K562 (cell line): ENCODE results near the gene GALNT5. TPM values are rescaled to one million over a fixed set of nuclear protein-coding genes. Genes with fewer than 3 reads are reported as not detected.

Source experiments
- ASH1L ChIP-seq: fragments of 450-650 bp; IDR thresholded peaks from 2 replicates; pipeline ENCODE4 v1.6.1; 2018; ENCODE audit warnings: borderline replicate concordance, mild to moderate bottlenecking, low read depth; ENCODE audit not compliant: partially characterized antibody
- CAMTA2 ChIP-seq: fragments of 250-450 bp; sonication (Bioruptor Pico); conservative IDR thresholded peaks from 2 replicates; pipeline ENCODE4 v1.5.1; 2022
- CBX1 ChIP-seq: sonication (generic); IDR thresholded peaks from 2 replicates; pipeline ENCODE4 v1.6.1; 2016; ENCODE audit warnings: antibody characterized with exemption, low read depth, mild to moderate bottlenecking
- EP400 ChIP-seq: fragments of 450-650 bp; IDR thresholded peaks from 2 replicates; pipeline ENCODE4 v1.6.1; 2017; ENCODE audit warnings: antibody characterized with exemption, mild to moderate bottlenecking, moderate library complexity
- HSF4 ChIP-seq: fragments of 250-450 bp; sonication (Bioruptor Pico); IDR thresholded peaks from 2 replicates; pipeline ENCODE4 v2.1.2; 2022; ENCODE audit warnings: mild to moderate bottlenecking, moderate library complexity, borderline replicate concordance
- MYNN ChIP-seq, 2 experiments: sonication (generic); formaldehyde crosslinking in 1 of 2; IDR thresholded peaks; 2 replicates each; pipeline versions ENCODE4 v1.5.0 to v1.6.1; 2016 to 2020; ENCODE audit warnings: antibody characterized with exemption in 1 of 2, missing genetic modification reagents in 1 of 2
- POU5F1 ChIP-seq: fragments of 150-350 bp; IDR thresholded peaks from 2 replicates; pipeline ENCODE4 v1.6.1; 2014; ENCODE audit warnings: borderline replicate concordance, low read length, low read depth, mild to moderate bottlenecking; ENCODE audit not compliant: partially characterized antibody
- SIRT6 ChIP-seq: IDR thresholded peaks from one replicate; pipeline ENCODE4 v1.6.1; 2012; ENCODE audit warnings: low read depth, mild to moderate bottlenecking, control low read depth, inconsistent platforms, low read length, moderate library complexity
- SMAD3 ChIP-seq: fragments of 450-650 bp; formaldehyde crosslinking; conservative IDR thresholded peaks from 2 replicates; pipeline ENCODE4 v1.4.0; 2020; ENCODE audit warnings: mild to moderate bottlenecking
- STAT5B ChIP-seq: fragments of 250-450 bp; sonication (Bioruptor Pico); IDR thresholded peaks from 2 replicates; pipeline ENCODE4 v1.8.0; 2021; ENCODE audit warnings: mild to moderate bottlenecking, inconsistent platforms
- TAF7 ChIP-seq: fragments of 450-650 bp; IDR thresholded peaks from 2 replicates; pipeline ENCODE4 v1.6.1; 2016; ENCODE audit warnings: missing genetic modification characterization, missing compliant biosample characterization
- ZNF316 ChIP-seq: fragments of 450-650 bp; IDR thresholded peaks from 2 replicates; pipeline ENCODE4 v1.6.1; 2016
- ZNF384 ChIP-seq: IDR thresholded peaks from 2 replicates; pipeline ENCODE4 v1.6.1; 2012; ENCODE audit warnings: low read depth, low read length, improper control_type of control experiment
- ZNF589 ChIP-seq: fragments of 200-800 bp; sonication (Bioruptor generic); IDR thresholded peaks from 2 replicates; pipeline ENCODE4 v1.6.1; 2016; ENCODE audit warnings: low read depth, missing genetic modification characterization, missing compliant biosample characterization
- ZNF668 ChIP-seq: fragments of 250-450 bp; sonication (Bioruptor Pico); IDR thresholded peaks from 2 replicates; pipeline ENCODE4 v1.8.0; 2022; ENCODE audit warnings: mild to moderate bottlenecking, inconsistent platforms
- ZNF780A ChIP-seq: fragments of 250-450 bp; sonication (Bioruptor Pico); IDR thresholded peaks from 2 replicates; pipeline ENCODE4 v1.5.0; 2021; ENCODE audit warnings: mild to moderate bottlenecking
- ZSCAN32 ChIP-seq: fragments of 450-650 bp; formaldehyde crosslinking; IDR thresholded peaks from 2 replicates; pipeline ENCODE4 v1.4.0; 2020; ENCODE audit warnings: mild to moderate bottlenecking, moderate library complexity
- polyA plus RNA-seq, 8 experiments: library from polyadenylated mRNA; depleted of rRNA in 4 of 8; stranded (reverse) in 5 of 8; unstranded in 3 of 8; fragments of >200 nt; fragmentation: Nextera tagmentation in 2 of 8; fragmentation: Illumina TruSeq in 1 of 8; extraction: Ambion mirVana in 2 of 8; extraction: Trizol in 1 of 8; gene quantifications; 2 replicates each; pipeline versions ENCODE4 v1.2.1 to v1.2.3, GENCODE V29; 2011 to 2014; ENCODE audit warnings: inconsistent platforms in 1 of 8, missing spikeins in 1 of 8
- total RNA-seq, 7 experiments: library from RNA; depleted of rRNA in 6 of 7; stranded (reverse); fragments of >200 nt in 6 of 7; fragmentation: Illumina TruSeq in 2 of 7; extraction: Trizol in 2 of 7; gene quantifications; 2 replicates each; pipeline versions ENCODE4 v1.2.1 to v1.2.3, GENCODE V29; 2011 to 2021; ENCODE audit warnings: low replicate concordance in 1 of 7
- TF ChIP-seq, protein P1 (sequence below): fragments of 250-450 bp; sonication (Bioruptor Pico); IDR thresholded peaks from 2 replicates; pipeline ENCODE4 v1.5.1; 2021; ENCODE audit warnings: mild to moderate bottlenecking
- TF ChIP-seq, protein P2 (sequence below): fragments of 250-450 bp; sonication (Bioruptor Pico); IDR thresholded peaks from 2 replicates; pipeline ENCODE4 v1.8.0; 2021; ENCODE audit warnings: mild to moderate bottlenecking, moderate library complexity
- TF ChIP-seq, protein P3 (sequence below): fragments of 450-650 bp; conservative IDR thresholded peaks from 2 replicates; pipeline ENCODE4 v1.6.1; 2016; ENCODE audit warnings: missing genetic modification characterization, low read depth, mild to moderate bottlenecking, control low read depth, missing compliant biosample characterization
- TF ChIP-seq, protein P4 (sequence below): IDR thresholded peaks from 2 replicates; pipeline ENCODE4 v1.6.1; 2014; ENCODE audit warnings: antibody characterized with exemption
- TF ChIP-seq, protein P5 (sequence below): fragments of 450-650 bp; IDR thresholded peaks from 2 replicates; pipeline ENCODE4 v1.6.1; 2018; ENCODE audit warnings: mild to moderate bottlenecking, low read depth; ENCODE audit not compliant: partially characterized antibody

Gene GALNT5
- total and polyA plus RNA-seq, 9 of the 15 experiments (the other 6 are each of a cell fraction or from before 2014, with no cell fraction given): 21.6 to 73.0 (median 54.7) TPM

DNA sequence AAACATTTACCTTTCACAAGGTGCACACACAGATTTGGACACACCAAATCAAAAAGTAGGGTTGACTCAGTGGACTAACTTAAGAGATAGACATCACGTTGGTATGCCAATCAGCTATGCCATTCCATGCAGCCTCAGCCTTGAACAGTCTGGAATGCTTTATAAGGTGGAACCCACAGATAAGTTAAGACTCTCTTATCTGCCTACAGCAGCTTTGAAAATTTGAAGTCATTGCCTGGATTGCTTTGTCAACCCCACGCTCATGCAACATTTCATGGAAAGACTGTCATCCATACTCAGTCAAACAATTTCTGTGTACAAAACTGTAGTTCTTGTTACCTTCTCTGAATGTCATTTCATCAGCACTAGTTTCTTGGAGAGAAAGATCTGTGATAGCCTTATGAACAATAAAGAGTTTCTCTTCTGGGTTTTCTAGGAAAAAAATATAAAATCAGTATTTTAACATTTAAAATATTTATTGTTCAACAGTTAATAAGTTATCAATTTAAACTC is 66.9 kb downstream of the GALNT5 start (continued):
- TF ChIP-seq, protein P1, sequence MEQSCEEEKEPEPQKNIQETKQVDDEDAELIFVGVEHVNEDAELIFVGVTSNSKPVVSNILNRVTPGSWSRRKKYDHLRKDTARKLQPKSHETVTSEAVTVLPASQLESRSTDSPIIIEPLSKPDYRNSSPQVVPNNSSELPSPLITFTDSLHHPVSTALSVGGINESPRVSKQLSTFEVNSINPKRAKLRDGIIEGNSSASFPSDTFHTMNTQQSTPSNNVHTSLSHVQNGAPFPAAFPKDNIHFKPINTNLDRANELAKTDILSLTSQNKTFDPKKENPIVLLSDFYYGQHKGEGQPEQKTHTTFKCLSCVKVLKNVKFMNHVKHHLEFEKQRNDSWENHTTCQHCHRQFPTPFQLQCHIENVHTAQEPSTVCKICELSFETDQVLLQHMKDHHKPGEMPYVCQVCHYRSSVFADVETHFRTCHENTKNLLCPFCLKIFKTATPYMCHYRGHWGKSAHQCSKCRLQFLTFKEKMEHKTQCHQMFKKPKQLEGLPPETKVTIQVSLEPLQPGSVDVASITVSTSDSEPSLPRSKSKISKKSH: no peak
- TF ChIP-seq ZNF384 (peak; percentile 71), EP400 (peak; percentile 72), ASH1L (no peak), ZNF780A (CRISPR knock-in tag) (no peak), ZSCAN32 (peak; percentile 72; the same call in 1 of the 2 replicates), ZNF589 (peak; percentile 98), POU5F1 (no peak), SIRT6 (no peak), TAF7 (tag) (no peak), HSF4 (CRISPR knock-in tag) (no peak), CBX1 (no peak), SMAD3 (peak; percentile 96), ZNF316 (no peak; the same call in 1 of the 2 replicates), MYNN (IDR thresholded peaks at IDR 0.05) (peak; percentile 91), MYNN (CRISPR knock-in tag; IDR thresholded peaks at IDR 0.05) (no peak), CAMTA2 (CRISPR knock-in tag) (no peak), STAT5B (no peak), ZNF668 (CRISPR knock-in tag) (no peak)
- TF ChIP-seq, protein P2, sequence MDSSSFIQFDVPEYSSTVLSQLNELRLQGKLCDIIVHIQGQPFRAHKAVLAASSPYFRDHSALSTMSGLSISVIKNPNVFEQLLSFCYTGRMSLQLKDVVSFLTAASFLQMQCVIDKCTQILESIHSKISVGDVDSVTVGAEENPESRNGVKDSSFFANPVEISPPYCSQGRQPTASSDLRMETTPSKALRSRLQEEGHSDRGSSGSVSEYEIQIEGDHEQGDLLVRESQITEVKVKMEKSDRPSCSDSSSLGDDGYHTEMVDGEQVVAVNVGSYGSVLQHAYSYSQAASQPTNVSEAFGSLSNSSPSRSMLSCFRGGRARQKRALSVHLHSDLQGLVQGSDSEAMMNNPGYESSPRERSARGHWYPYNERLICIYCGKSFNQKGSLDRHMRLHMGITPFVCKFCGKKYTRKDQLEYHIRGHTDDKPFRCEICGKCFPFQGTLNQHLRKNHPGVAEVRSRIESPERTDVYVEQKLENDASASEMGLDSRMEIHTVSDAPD (CRISPR knock-in tag): no peak
- TF ChIP-seq, protein P3, sequence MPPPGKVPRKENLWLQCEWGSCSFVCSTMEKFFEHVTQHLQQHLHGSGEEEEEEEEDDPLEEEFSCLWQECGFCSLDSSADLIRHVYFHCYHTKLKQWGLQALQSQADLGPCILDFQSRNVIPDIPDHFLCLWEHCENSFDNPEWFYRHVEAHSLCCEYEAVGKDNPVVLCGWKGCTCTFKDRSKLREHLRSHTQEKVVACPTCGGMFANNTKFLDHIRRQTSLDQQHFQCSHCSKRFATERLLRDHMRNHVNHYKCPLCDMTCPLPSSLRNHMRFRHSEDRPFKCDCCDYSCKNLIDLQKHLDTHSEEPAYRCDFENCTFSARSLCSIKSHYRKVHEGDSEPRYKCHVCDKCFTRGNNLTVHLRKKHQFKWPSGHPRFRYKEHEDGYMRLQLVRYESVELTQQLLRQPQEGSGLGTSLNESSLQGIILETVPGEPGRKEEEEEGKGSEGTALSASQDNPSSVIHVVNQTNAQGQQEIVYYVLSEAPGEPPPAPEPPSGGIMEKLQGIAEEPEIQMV (tag): 0 out of 2 replicates have a peak, but pooled peaks have one; percentile 52
- TF ChIP-seq, protein P4, sequence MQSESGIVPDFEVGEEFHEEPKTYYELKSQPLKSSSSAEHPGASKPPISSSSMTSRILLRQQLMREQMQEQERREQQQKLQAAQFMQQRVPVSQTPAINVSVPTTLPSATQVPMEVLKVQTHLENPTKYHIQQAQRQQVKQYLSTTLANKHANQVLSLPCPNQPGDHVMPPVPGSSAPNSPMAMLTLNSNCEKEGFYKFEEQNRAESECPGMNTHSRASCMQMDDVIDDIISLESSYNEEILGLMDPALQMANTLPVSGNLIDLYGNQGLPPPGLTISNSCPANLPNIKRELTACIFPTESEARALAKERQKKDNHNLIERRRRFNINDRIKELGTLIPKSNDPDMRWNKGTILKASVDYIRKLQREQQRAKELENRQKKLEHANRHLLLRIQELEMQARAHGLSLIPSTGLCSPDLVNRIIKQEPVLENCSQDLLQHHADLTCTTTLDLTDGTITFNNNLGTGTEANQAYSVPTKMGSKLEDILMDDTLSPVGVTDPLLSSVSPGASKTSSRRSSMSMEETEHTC: peak; percentile 85
- TF ChIP-seq, protein P5, sequence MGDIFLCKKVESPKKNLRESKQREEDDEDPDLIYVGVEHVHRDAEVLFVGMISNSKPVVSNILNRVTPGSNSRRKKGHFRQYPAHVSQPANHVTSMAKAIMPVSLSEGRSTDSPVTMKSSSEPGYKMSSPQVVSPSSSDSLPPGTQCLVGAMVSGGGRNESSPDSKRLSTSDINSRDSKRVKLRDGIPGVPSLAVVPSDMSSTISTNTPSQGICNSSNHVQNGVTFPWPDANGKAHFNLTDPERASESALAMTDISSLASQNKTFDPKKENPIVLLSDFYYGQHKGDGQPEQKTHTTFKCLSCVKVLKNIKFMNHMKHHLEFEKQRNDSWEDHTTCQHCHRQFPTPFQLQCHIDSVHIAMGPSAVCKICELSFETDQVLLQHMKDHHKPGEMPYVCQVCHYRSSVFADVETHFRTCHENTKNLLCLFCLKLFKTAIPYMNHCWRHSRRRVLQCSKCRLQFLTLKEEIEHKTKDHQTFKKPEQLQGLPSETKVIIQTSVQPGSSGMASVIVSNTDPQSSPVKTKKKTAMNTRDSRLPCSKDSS: no peak
